DMS53 treated with DMSO at 0.1 percent for 48 hours (cell line): ENCODE data around the gene FGFBP3.

Experiments
- DNase-seq: peaks from one replicate; lab custom pipeline; 2025; ENCODE audit not compliant: unreplicated experiment; lab: John Stamatoyannopoulos, UW

FGFBP3 gene

DNA sequence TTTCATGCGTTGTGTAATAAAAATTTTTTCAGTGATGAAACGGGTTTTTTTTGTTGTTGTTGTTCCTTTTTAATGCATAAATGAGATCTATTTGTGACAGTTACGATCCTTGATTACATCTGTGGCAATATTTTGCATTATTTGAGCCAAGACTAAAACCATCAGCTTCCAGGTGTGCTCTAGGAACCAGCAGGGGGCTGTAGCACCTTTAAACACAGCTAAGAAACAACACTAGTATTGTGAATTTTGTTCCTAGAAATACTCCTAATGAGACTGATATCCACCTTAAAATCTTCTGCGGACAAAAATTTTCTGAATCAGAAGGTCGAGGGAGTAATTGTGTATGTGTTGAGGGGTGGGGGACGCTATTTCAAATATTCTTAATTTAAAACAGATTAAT is 52.6 kb downstream of the FGFBP3 start:
- DNase-seq = no peak
